ENCODE data around the gene INPP4A.

Gene INPP4A

GRCh38 chr2:98550165-98550564 lies 105.5 kb downstream of the INPP4A start:
- DNase-seq (ENCODE audit: extremely low read depth, low read depth) = no peak
- H3K4me3 ChIP-seq (replicated peaks; ENCODE audit: low read depth, low read length) = no peak overlapping the region
- no peak for TF ChIP-seq CTCF (IDR thresholded peaks at IDR 0.05; ENCODE audit: low read depth, low read length, missing control alignments)

- no peak for DNase-seq (ENCODE audit: extremely low read depth, low read depth)
- no peak overlapping the region for H3K4me3 ChIP-seq (replicated peaks; ENCODE audit: low read depth, low read length)
- TF ChIP-seq CTCF (IDR thresholded peaks at IDR 0.05; ENCODE audit: low read depth, low read length, missing control alignments) = no peak
Measured at GRCh38 chr2:98551316-98551715, 106.7 kb downstream of the INPP4A start.

GRCh38 chr2:98552499-98553179 lies 108.0 kb downstream of the INPP4A start:
- no peak for DNase-seq (ENCODE audit: extremely low read depth, low read depth)
- no peak for TF ChIP-seq CTCF (IDR thresholded peaks at IDR 0.05; ENCODE audit: low read depth, low read length, missing control alignments)

GRCh38 chr2:98554116-98554861 lies 109.6 kb downstream of the INPP4A start:
- no peak for TF ChIP-seq CTCF (IDR thresholded peaks at IDR 0.05; ENCODE audit: low read depth, low read length, missing control alignments)
- DNase-seq (ENCODE audit: extremely low read depth, low read depth) = no peak
- no peak overlapping the region for H3K4me3 ChIP-seq (replicated peaks; ENCODE audit: low read depth, low read length)

More at GRCh38 chr2:98552499-98553179, 108.0 kb downstream of the INPP4A start:
- no peak overlapping the region for H3K4me3 ChIP-seq (replicated peaks; ENCODE audit: low read depth, low read length)

- no peak overlapping the region for H3K4me3 ChIP-seq (replicated peaks; ENCODE audit: low read depth, low read length)
- no peak for TF ChIP-seq CTCF (IDR thresholded peaks at IDR 0.05; ENCODE audit: low read depth, low read length, missing control alignments)
Measured at GRCh38 chr2:98555696-98556095, 111.0 kb downstream of the INPP4A start.

GRCh38 chr2:98556344-98557033 lies 111.8 kb downstream of the INPP4A start:
- DNase-seq (ENCODE audit: extremely low read depth, low read depth) = no peak
- H3K4me3 ChIP-seq (replicated peaks; ENCODE audit: low read depth, low read length) = no peak overlapping the region
- TF ChIP-seq CTCF (IDR thresholded peaks at IDR 0.05; ENCODE audit: low read depth, low read length, missing control alignments) = no peak

More at GRCh38 chr2:98555696-98556095, 111.0 kb downstream of the INPP4A start:
- DNase-seq (ENCODE audit: extremely low read depth, low read depth) = no peak

Measured in HFF-Myc (cell line).